HG03108 (cell line): ENCODE data around the gene SH3GL2.

Source experiments
- ATAC-seq: cut with Tn5 transposase; IDR thresholded peaks from one replicate; pipeline ENCODE4 v1.9.1; 2021; ENCODE audit warnings: moderate library complexity; ENCODE audit not compliant: unreplicated experiment

Gene SH3GL2

DNA sequence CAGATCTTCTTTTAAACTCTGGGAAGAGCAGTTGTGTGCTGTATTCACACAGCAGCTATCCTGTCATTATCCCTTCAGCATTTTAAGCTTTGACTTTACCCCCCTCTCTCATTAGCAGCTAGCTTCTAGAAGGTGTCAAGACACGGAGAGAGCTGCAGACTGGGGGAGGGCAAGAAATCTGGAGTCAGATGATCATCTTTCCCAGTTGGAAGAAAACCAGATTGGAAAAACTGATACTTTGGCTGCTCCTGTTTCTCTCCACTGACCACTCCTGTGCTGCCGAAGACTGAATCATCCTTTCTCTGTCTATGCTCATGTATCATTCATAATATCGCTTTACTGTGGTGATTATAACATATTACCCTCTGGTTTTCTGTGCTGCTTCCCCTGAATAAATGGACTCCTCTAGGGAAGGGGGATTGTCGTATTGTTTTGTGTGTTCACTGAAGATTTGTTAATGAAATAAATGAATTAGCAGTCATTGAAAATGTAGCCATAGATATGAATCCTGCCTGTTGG is 75.1 kb downstream of the SH3GL2 start:
- ATAC-seq, result no peak

DNA sequence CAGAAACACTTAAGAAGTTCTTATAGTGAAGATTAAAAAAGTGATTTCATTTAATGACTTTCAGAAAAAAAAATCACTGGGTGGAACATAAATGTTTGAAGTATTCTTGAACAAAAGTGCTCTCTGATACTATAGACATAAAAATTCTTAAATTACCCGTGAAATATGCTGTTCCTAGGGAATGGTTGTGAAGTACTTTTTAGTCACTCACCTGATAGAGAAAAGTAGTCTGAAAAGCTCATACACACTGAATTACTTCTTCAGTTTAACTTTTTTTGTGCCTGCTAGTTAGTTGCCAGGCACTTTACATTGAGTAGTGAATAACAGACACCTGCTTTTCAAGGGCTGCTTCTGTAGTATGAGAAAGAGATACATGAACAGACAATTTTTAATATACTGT is 78.0 kb downstream of the SH3GL2 start:
- no peak for ATAC-seq

DNA sequence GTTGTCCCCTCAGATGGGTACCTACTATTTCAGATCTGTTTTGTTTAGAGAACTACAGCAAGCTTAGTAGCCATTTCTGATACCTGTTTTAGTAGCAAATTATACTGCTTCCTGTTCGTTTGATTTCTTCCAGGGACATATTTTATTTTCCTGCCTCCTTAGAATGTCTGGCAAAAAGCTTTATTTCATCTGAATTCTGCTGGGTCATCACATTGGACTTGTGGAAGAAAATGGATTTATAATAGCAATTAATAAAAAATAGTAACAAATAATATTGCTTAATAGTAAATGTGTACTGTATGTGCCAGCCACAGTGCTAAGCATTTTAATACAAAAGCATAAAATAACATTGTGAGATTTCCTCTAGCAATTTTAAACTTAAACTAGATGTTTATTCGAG is 79.4 kb downstream of the SH3GL2 start:
- no peak for ATAC-seq

DNA sequence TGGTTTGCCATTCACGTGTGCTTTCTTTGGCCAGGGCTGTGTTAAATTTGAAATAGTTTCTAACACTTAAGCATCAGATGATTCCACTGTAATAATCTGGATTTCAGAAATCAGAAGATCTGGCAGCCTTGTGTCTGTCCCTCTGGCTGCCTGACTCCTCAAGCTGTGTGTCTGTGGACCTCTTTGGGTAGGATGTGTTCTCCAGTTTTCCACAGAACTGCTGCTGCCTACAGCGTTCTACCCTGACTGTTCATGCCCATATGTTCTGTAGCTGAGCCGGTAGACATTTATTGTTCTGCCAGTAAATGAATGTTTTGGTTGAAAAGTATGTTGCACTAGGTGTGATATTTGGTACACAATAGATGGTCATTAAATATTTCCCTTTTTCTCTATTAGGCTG is 81.3 kb downstream of the SH3GL2 start:
- ATAC-seq, result no peak

DNA sequence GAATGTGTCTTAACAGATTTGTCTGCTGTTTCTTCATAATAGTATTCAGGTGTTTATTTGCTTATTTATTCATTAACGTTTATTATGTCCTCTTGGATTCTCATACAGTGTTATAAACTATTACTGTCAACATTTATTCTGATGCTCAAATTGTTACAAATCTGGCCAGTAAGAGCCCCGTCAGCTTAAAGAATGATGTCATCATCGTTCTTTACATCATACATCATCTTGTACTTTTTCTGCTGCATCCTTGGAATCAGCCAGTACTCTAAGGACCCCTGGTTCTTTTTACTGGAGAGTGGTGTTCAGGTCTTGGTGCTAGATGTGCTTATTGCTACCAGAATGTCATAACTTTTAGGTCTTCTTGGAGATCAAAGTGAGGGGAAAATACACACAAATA is 86.6 kb downstream of the SH3GL2 start:
- ATAC-seq, result no peak

DNA sequence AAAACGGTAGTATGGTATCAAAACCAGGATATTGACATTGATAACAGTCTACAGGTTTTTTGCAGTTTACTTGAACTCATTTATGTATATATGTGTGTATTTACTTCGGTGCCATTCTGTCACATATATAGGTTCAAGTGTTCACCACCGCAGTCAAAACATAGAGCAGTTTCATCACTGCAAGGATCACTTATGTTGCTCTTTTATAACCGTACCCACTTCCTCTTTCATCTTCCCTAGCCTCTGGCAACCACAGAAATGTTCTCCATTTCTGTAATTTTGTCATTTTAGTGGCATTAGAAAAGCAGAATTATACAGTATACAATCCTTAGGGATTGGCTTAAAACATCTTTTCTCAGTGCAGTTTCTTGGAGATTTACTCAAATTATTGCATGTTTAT is 90.3 kb downstream of the SH3GL2 start:
- no peak for ATAC-seq

DNA sequence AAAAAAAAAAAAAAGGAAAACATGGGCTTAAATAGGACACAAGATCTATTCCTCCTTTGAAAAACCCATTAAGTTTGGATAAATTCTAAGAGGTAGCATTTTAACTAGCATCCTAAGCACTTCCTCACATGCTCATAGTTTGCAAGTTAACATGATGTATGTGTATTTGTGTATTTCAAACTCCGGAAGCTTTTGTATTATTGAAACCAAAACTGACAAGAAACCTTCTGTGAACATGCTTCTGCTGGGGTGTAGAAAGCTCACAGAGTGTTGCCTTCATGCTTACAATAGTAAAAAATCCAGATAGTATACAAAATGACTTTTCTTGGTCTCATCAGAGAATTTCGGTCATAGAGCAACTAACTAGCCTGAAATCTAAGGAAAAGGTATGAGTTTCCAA is 103.8 kb downstream of the SH3GL2 start:
- no peak for ATAC-seq

DNA sequence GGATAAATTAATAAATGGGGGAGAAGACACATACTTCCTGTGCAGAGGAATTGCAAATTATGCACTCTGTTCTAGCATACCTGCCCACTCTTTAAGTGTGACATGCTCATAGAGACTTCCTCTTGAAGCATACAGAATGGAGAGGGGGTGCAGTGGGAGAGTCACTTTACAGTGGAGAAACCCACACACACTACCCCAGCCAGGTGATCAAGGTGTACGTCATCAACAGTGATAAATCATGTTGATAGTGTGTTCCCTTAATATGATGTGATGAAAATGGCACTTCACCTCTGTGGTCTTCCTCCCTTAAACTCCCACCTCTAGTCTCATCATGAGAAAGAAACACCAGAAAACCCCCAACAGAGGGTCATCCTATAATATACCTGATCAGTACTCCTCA is 110.0 kb downstream of the SH3GL2 start:
- no peak for ATAC-seq

DNA sequence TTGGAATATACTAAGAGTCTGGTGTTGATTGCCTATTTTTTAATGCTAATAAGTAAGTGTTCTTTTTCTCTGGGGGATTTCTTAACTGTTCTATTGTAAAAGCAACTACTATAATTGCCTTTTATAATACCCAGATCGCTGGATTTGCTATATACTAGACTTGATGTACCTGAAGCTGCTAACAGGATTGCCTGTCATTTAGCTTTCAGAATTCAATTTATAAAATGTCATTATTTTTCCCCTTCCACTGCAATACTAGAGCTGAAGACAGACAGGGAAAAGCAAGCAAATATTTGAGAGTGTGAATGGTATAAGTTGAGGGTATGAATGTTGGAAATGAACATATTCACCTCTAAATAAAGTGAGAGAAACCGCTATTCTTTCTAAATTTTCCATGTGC is 115.5 kb downstream of the SH3GL2 start:
- ATAC-seq, result no peak

DNA sequence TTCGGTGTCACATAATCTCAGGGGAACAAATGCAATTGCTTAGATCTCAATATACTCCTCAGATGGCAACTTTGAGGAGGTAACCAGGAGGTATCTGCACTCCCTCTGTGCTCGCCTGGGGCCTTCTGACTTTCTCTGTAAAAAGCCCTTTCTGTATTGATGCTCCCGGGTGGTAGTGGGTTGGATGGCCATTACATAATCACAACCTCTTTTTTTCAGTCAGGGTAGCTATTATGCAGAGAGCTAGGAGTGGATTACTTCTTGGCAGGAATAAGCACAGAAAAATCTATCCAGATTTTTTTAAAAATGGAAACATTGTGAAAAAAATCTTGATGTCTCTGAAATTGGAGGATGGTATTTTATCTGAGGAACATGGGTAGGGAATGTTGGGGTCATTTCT is 116.6 kb downstream of the SH3GL2 start:
- ATAC-seq, result no peak

DNA sequence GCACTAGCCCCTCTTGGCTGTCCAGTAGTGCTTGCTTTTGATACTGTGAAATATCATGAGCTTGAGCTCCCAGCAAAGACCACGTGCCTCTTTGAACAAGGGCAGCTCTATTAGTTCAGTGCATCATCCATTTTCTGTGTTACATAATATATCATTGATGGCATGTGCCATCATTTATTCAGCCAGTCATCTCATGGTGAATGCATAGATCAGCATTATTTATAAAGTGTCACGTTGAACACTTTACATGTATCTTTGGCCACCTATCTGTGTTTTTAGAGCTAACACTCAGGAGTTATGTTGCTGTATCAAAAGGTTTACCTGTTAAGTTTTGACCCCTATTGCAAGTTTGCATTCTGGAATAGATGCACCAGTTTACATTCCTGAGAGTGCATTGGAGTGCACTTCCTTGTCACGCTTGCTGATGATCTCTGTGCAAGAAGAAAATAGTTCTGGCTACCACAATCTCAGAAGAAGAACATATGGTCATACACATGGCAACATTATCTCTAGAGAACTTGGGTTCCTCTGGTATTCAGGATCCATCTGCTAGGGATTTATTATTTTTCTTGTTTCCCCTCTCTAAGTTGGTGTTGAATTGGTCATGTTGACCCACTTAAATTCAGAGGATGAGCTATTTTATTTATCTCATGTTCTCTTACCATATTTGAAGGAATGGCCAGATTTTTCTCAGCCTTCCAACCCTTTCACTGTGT is 120.9 kb downstream of the SH3GL2 start:
- ATAC-seq, result no peak

DNA sequence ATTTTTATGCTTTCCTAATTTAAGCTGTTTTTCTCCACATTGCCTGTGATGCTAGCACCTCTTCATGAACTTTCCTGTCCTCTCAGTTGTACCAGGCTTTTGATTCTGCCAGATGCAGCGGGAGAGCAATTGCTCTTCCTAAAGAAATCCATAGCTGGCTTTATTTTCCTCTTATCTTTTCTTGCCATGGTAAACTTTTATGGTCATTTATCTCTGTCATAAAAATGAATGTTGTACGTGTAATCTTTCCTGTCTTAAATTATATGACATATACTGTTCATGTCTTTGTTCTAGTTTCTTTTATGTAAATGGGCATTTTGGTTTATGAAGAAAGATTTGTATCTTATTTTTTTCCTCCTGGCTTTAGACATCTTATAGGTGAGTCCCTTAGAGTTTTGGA is 127.5 kb downstream of the SH3GL2 start:
- no peak for ATAC-seq

DNA sequence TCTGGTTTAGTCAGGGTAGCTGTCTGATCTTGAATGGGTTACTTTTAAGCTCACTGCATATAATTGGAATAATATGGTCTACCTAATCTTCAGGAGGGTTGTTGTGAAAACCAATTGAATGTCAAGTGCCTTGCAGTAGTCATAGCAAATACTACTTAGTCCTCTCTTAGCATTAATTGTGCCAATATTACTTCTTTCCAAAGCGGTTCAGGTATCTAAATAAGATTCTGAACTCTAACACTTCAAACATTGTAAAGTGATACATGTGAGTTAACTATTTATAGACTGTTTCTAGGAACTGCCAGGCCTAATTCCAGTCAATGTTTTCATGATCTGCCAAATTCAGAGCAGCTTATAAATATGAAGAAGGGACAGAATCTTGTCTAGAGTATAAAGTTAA is 140.2 kb downstream of the SH3GL2 start:
- no peak for ATAC-seq

DNA sequence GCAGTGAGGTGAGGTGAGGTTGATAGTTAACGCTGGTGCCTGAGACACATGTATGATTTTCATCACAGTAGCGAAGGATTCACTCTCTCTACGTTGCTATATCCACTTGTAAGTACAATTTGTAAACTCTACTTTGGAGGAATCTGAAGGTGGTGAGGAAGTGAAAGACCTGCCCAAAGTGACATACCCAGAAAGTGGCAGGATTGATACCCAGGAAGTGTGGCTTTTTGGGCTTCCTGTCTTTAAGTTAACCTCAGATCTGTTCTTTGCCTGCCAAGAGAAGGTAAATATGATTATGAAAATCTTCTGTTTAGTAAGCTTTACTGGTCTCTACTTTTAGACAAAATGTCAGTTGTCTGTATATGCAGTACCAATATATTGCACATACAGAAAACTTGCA is 143.1 kb downstream of the SH3GL2 start:
- ATAC-seq, result no peak

DNA sequence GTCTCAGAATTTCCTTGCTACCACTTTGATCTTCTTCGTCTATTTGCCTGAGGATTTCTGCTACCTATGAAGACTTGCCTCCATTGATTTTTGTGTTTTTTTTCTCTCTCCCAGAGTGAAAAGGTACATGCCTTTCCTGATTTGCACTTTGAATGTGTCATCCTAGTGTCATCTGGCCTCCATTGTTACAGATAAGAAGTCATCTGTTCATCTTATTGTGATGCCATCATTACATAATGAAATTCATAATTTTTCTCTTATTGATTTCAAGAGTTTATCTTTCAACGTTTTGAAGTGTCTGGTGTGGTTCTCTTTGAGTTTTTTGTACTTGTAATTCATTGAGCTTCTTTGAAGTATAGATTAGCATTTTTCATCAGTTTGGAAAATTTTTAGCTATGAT is 144.8 kb downstream of the SH3GL2 start:
- ATAC-seq, result no peak

DNA sequence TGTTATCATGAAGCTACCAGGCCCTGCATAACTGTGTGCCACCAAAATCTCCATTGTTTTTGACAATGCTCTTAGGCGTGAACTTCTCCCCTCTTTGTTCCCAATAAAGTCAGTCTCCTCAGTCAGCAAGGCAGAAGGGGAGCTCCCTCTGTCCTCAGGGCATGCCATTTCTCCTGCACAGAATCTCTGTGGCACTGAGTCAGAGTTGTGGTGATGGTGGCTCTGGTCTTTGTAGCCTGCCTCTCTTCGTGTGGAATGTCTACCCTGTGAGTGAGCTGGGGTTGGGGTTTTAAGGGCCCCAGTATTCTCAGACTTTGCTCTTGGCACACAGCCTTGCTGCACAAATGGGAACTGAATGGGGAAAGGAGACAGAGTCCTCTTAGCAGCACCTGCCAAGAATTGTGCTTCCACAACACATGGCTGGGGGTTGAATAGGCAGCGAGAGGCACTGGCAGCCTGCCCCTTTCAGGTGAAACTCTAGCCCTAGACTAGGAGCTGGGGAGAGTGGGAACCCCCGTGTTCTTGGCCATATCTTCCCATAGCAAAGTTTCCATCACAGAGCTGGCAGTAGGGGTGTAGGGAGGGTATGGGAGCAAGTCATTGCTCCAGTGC is 146.6 kb downstream of the SH3GL2 start:
- ATAC-seq, result no peak

DNA sequence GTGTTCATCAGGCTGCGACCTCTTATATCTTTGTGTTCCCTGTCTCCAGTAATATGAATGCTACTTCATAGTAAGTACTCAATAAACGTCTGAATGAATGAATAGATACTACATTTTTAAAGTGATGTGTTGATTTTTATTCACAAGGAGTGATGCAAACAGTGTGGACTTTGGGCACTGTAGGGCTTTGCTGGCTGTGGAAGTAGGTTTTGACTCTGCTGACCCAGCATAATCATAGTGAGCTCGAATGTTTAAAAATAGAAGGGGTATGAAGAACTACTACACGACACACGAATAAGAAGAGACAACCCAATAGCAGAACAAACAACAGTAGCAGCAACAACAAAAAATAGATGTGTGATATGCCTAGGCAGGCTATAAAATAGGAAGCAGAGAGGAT is 147.4 kb downstream of the SH3GL2 start:
- no peak for ATAC-seq

DNA sequence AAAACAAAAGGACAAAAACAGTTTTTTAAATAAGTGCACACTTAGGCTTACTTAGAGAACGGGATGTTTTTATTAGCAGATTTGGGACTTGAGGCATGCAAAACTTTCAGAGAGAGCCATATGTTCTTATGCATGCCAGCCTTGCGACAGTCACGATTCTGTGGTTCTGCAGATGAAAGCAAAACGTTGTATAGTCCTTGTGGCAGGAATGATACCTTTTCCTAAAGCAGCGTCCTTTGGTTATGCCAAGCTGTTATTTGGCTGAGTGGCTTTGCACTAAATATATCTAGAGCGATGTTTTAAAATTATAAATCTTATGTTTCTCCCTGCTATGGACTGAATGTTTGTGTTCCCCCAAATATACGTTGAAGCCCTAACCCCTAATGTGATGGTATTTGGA is 152.0 kb downstream of the SH3GL2 start:
- no peak for ATAC-seq

DNA sequence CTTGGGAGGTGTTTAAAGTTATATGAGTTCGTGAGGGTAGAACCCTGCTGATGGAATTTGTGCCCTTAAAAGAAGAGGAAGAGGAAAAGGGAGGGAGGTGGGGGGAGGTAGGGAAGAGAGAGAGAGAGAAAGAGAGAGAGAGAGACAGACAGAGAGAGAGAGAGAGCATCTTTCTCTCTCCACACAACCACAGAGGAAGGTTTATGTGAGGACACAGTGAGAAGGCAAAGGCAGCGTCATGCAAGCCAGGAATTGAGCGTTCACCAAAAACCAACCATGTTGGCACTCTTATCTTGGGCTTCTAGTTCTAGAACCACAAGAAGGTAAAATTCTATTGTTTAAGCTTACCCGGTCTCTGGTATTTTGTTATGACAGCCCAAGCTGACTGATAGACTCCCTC is 152.4 kb downstream of the SH3GL2 start:
- ATAC-seq, result no peak

DNA sequence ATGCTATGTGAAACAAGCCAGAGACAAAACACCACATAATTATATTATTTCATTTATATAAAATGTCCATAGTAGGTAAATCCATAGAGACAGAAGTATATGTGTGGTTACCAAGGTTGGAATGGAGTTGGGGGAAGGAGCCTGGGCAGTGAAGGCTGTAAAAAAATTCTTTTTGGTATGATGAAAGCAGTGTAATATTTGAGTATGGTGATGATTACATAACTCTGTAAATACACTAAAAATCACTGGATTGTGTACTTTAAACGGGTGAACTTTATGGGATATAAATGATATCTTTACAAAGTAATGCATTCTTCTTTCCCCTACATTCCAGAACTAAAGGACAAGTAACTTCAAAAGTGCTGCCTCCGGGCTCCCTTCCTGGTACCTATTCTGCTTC is 155.8 kb downstream of the SH3GL2 start:
- no peak for ATAC-seq

DNA sequence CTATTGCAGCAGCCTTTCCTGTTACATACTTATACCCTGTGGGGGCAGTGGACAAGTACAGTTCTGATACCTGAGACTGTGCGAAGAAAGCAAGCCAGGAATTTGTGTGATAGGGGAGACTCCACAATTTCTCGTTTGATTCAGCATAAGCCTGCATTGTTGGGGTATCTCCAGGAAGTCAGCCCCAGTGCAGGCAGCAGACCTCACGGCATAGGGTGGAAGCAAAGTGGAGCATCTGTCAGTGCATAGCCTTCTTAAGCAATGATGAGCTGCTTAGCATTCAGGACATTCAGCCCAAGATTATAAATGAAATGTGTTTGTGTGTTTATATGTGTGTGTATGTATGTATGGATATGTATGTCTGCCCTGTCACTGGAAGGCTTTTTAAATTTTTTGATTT is 157.0 kb downstream of the SH3GL2 start:
- ATAC-seq, result no peak

DNA sequence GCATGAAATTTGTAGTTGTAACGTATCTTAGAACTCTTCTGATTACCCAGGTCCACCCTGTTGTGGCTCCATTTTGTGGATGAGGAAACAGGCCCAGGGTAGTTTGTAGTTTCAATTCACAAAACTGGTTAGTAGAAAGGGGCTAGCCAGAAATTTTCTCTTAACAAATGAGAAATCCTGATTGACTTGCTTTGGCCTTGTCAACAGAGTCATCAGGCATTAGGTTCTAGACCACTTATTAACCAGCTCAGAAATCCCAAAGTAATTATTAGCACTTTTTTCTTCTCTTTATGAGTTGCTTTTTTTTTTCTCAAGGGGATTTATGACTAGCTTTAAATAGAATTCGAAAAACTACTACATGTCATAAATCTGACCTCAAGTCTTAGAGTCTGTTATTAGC is 160.2 kb downstream of the SH3GL2 start:
- no peak for ATAC-seq

DNA sequence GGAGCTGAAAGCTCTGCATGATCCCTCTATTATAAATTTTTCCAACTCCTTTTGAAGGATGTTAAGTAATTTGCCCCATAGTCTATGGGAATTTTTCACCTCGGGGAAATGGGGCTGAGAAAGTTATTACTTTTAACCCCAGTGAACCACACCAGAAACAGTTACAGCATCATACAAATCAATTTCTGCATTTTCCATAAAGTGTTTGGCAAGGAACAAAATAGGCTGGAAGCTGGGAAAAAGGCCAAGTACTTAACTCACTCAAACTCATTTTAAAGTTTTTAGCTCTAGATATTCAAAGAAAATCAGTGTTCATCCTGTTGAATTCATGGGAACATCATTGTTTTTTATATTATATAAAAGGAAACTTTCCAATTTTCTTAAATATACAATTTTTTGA is 160.9 kb downstream of the SH3GL2 start:
- ATAC-seq, result no peak
